ENCODE data around the gene CST6.

GRCh38 chr11:66003291-66003690, 8.5 kb upstream of the CST6 start:
- TF ChIP-seq, protein P1, sequence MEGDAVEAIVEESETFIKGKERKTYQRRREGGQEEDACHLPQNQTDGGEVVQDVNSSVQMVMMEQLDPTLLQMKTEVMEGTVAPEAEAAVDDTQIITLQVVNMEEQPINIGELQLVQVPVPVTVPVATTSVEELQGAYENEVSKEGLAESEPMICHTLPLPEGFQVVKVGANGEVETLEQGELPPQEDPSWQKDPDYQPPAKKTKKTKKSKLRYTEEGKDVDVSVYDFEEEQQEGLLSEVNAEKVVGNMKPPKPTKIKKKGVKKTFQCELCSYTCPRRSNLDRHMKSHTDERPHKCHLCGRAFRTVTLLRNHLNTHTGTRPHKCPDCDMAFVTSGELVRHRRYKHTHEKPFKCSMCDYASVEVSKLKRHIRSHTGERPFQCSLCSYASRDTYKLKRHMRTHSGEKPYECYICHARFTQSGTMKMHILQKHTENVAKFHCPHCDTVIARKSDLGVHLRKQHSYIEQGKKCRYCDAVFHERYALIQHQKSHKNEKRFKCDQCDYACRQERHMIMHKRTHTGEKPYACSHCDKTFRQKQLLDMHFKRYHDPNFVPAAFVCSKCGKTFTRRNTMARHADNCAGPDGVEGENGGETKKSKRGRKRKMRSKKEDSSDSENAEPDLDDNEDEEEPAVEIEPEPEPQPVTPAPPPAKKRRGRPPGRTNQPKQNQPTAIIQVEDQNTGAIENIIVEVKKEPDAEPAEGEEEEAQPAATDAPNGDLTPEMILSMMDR (conservative IDR thresholded peaks at IDR 0.05; ENCODE audit: low read length): no peak
- TF ChIP-seq EZH2phosphoT487 (IDR thresholded peaks at IDR 0.05; ENCODE audit: borderline replicate concordance): no peak
